CD4-positive, alpha-beta T cell treated with Interleukin-2 at 100 ng/mL for 4 hours (primary cell): ENCODE results near the gene RMND5A.

Experiments used
- DNase-seq: peaks from one replicate; pipeline ENCODE4 v3.0.0-alpha.2; 2020; ENCODE audit warnings: low spot score

The RMND5A gene

GRCh38 chr2:86791573-86791972 is 71.5 kb downstream of the RMND5A start:
- DNase-seq, result no peak

- peak; percentile 31 for DNase-seq
Observed at GRCh38 chr2:86793752-86794151, 73.7 kb downstream of the RMND5A start.

GRCh38 chr2:86794861-86795260 is 74.8 kb downstream of the RMND5A start:
- peak; percentile 33 for DNase-seq

- no peak for DNase-seq
Observed at GRCh38 chr2:86800856-86801567, 80.9 kb downstream of the RMND5A start.

GRCh38 chr2:86806059-86806857 is 86.2 kb downstream of the RMND5A start:
- no peak for DNase-seq

- no peak for DNase-seq
Observed at GRCh38 chr2:86807133-86807467, 87.0 kb downstream of the RMND5A start.

GRCh38 chr2:86807468-86808275 is 87.6 kb downstream of the RMND5A start:
- DNase-seq, result peak; percentile 69

GRCh38 chr2:86808315-86809161 is 88.4 kb downstream of the RMND5A start:
- peak; percentile 96 for DNase-seq

GRCh38 chr2:86809481-86810121 is 89.5 kb downstream of the RMND5A start:
- no peak for DNase-seq

- peak; percentile 54 for DNase-seq
Observed at GRCh38 chr2:86815611-86816010, 95.5 kb downstream of the RMND5A start.

GRCh38 chr2:86818114-86818801 is 98.2 kb downstream of the RMND5A start:
- no peak for DNase-seq

- DNase-seq, result no peak
Observed at GRCh38 chr2:86818957-86819356, 98.9 kb downstream of the RMND5A start.

- DNase-seq, result no peak
Observed at GRCh38 chr2:86821306-86821705, 101.2 kb downstream of the RMND5A start.

- DNase-seq, result no peak
Observed at GRCh38 chr2:86821842-86822241, 101.8 kb downstream of the RMND5A start.

GRCh38 chr2:86822668-86823345 is 102.7 kb downstream of the RMND5A start:
- peak; percentile 41 for DNase-seq

GRCh38 chr2:86825036-86825692 is 105.1 kb downstream of the RMND5A start:
- DNase-seq, result peak; percentile 32

- peak; percentile 82 for DNase-seq
Observed at GRCh38 chr2:86825693-86826381, 105.7 kb downstream of the RMND5A start.

- DNase-seq, result peak; percentile 51
Observed at GRCh38 chr2:86826951-86827350, 106.9 kb downstream of the RMND5A start.
